ENCODE measurements around the gene TMEM86B.
"Not testable (repeated sequence)": the region's sequence is repeated elsewhere in the genome, so short reads cannot be mapped to it uniquely, and the experiment has no call there.

TMEM86B gene

DNA sequence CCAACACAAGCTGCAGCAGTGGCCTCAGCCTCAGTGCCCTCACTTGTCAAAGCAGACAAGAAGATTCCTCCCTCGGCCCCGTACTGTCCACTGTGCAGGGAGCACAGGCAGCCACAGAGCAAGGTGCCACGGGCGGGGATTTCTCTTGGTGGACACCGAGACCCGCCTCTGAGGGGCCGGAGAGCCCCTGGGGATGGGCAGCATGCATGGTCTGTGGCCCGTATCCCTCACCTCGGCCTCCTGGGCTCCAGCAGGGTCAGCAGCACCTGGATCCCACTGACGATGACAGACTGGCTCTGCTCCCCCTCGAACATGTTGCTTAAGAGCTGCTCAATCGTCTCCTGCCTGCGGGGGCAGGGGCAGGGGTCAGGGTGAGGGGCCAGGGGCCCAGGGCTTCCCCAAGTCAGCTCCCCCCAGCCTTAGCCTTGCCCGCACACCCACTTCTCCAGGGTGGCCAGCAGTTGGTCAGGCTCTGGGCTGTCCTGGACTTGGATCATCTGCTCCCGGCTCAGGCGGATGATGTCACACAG lies 13.4 kb upstream of the TMEM86B start:
- DNase-seq = no peak

DNA sequence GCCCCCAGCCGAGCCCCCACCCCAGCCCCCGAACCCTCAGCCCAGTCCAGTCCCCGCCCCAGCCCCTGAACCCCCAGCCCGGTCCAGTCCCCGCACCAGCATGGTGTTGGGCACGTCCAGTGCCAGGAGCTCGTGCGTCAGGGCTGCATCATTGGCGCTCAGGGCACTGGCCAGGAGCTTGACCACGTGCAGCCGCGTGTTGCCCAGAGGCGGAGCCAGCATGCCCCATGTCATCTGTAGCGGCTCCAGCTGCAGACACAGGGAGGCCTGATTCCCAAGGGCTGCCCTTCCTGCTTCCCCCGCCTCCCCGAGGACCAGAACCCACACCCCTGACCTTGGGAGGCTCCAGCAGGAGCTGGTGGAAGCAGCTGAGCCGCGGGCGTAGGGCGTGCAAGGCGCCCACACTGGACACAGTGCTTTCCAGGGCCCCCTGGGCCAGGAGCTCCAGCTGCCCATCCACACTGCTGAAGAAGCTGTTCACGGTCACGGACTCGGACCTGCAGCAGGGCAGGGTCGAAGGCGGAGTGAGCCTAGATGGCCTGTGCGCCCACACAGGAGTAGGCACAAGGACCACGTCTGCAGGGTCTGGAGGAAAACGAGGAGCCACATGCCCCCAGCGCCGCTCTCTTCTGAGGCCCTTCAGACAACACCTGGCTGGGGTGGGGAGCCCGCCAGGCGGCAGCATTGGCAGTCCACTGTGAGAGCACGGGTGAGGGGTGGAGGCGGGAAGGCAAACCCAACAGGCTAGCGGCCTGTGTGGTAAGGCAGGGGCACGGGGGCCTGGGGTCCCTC lies 12.8 kb upstream of the TMEM86B start:
- no peak for DNase-seq

DNA sequence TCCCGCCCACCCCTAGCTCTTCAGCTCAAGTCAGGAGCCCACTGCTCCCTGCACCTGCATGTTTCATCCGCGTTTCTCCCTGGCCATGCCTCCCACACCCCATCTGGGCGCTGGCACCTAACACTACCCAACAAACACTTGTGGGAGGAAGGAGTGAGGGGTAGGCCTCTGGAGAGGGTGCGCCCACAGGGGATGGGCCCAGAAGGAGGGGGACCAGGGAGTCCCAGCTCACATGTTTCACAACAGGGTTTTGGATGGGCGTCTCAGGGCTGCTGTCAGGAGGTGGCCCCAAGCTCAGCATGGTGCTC lies 12.1 kb upstream of the TMEM86B start:
- no peak for DNase-seq

- no peak for DNase-seq
Measured at GRCh38 chr19:55239004-55239403, 10.4 kb upstream of the TMEM86B start.

GRCh38 chr19:55238030-55238429 lies 9.5 kb upstream of the TMEM86B start:
- DNase-seq = no peak

DNA sequence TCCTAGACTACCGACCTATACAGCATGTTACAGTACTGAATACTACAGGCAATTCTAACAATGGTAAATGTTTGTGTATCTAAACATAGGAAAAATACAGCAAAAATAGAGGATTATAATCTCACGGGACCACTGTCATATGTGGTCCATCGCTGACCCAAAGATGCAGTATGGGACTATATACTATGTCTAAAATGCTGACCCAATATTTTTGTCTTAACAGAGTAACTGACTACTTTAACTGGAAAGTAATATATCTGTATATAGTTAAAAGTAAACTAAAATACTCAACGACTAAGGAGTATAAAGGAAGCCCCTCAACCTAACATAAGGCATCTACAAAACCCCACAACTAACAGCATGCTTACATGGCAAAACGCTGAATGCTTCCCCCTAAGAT lies 4.4 kb upstream of the TMEM86B start:
- DNase-seq = no peak

GRCh38 chr19:55232286-55232602 lies 3.7 kb upstream of the TMEM86B start:
- no peak for DNase-seq

DNA sequence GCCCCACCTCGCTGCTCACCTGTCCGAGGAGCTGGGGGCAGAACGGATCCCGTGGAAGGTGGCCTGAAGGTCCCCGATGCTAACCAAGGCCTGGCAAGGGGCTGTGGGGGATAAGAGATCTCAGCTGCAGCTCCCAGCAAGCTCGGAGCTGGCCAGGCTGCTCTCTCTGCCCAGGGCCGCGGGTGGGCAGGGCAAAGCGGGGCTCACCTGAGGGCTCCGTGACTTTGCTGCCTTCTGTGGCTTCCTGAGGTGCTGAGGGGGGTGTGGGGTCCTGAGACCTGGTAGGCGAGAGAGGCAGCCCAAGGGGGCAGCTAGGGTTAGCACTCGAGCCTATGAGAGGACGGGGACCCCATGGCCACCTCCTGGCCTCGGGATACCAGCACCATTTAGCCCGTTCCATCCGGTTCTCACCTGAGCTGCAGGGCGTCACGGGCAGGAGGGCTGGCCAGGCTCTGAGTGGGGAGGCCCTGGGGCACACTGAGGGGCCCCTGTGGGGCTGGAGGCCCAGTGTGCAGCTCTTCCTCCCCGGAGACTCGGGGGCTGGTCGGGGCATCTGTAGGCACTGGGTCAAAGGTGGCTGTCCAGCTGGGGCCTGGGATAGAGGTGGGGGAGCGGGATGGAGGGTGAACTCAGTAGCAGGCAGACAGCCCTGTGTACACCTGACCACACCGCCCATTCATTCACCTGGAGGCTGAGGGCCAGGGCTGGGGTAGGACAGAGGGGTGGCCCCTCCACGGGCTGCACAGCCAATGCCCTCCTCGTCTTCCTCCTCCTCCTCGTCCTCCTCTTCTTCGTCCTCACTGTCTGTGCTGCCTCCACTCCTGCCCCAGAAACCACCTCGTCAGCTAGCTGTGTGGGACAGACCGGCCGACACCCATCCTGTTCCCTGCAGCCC lies 3.1 kb upstream of the TMEM86B start:
- no peak for DNase-seq

DNA sequence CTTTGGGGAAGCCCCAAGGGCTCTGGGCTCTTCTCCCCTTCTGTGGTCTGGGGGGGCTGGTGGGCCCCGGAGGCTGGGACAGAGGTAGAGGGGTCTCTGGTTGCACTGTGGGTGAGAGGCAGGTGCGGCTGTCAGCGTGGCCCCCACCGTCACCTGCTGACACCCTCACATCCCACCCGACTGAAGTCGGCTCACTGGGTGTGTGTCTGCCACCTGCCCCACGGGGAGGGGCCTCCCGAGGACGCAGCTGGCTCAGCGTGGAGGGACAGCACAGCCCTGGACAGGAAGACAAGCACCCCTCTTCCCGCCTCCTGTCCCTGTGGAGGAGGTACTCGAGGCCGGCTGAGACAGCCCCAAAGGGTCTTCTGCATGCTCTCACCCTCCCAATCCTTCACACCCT lies 2.2 kb upstream of the TMEM86B start:
- DNase-seq = no peak

DNA sequence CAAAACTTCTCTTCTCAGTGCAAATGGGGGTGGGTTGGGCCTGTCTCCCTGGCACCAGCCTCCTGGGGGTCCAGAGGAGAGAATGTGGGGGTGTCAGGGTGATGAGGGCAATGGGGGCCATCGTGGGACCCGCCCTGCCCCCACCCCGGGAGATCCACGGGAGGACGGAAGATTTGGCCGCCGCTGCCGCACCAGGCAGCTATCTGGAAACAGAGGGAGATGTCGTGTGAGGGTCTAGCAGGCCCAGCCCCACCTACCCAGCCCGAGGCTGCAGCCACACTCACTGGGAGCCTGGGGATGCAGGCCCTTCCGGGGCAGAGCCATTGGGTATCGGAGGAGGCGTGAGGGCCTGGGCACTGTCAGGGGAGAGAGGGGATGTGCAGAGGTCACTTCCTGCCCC lies 1.8 kb upstream of the TMEM86B start:
- no peak for DNase-seq

DNA sequence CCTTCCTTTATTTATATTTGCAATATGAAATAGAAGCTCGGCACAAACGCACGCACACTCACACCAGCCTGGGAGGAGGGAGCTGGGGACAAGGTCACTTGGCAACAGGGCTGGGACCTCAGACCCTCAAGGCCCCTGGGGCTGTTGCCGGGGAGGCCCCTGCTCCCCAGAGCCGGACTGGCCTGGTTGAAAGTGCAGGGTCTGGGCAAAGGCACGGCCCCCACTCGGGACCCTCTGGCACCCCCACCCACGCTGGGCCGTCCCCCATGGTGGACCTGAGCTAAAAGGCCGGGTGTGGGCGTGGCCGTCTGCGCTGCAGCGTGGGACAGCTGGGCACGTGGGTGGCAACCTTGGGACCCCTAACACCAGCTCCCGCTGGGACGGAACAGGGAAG lies 1.2 kb upstream of the TMEM86B start:
- DNase-seq = no peak

DNA sequence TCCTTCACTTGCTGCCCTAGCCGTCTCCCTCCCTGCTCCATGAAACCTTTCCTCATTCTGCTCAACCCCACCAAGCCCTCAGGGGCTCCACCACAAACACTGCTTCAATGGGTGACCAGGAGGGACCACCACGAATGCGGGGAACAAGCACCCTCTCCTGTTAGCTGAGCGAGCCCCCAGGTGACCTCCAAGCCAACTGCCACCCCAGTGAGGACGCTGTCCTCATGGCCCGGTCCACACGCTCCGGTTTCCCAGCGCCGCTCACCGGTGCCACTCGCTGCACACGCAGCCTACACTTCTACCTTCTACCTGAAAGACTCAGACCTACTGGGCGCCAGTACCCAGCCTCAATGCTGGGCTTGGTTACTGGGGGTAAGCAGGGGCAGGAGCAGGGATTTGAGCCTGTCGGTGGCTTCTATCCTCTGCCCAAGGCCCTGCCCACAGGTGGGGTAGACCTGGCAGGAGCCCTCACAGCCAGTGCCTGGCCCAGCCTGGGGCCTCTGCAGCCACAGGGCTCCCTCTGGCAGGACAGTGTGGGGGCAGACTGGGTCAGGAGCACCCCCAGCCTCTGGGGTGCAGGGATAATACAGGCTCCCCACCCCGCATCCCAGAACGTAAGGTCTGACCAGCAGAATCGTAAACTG lies 704 bp upstream of the TMEM86B start:
- DNase-seq = no peak

- no peak for DNase-seq
Measured at GRCh38 chr19:55228015-55228391, 560 bp downstream of the TMEM86B start.

DNA sequence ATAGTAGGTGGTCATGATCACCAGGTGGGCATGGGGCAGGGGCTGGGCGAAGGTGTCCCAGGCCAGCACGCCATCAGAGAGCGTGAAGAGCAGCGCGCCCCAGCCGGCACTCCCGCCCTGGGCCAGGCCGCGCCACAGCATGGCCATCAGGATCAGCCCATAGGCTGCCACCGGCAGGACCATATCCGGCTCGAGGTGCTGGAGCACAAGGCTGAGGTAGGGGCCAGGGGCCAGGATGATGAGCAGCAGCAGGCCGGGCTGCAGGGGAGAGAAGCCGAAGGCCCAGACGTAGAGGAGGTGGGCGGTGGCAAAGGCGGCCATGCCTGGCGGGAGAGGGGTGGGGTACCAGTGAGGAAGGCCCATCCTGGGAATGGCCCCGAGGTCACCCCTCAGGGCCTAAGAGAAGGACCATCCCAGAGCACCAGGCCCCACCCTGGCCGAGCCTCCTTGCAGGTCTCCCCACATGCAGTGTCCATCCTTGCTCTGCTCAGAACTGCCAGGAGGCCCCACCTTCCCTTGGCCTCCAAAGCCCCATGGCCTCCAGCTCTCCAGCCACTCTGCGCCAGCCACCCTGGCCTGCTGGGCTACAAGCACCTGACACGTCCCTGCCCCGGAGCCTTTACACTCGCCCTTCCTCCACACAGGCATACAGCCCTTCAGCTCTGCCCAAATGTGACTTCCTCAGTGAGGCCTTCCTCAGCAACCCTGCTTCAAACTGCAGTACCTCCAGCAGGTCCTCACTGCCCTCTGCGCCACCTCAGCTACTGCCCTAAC lies 1.1 kb downstream of the TMEM86B start:
- DNase-seq = no peak

GRCh38 chr19:55226788-55227187 lies 1.8 kb downstream of the TMEM86B start:
- no peak for DNase-seq

GRCh38 chr19:55226273-55226672 lies 2.3 kb downstream of the TMEM86B start:
- no peak for DNase-seq

DNA sequence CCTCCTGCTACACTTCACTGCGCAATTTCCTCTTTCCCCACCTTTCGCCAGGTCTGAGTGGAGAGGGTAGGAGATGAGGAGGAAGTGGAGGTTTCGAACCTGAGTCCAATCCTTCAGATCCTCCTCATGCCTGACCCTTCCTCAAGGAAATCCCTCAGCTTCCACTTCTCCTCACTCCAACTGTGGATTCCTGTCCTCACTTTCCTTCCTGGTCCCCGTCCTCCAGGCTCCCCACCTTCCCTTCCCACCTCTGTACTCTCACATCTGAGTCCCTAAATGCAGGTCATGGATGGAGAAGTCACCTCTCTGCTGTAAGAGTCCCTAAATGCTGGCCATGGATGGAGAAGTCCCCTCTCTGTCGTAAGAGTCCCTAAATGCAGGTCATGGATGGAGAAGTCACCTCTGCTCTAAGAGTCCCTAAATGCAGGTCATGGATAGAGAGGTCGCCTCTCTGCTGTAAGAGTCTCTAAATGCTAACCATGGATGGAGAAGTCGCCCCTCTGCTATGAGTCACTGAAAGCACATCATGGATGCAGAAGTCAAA lies 3.1 kb downstream of the TMEM86B start:
- DNase-seq = no peak

DNA sequence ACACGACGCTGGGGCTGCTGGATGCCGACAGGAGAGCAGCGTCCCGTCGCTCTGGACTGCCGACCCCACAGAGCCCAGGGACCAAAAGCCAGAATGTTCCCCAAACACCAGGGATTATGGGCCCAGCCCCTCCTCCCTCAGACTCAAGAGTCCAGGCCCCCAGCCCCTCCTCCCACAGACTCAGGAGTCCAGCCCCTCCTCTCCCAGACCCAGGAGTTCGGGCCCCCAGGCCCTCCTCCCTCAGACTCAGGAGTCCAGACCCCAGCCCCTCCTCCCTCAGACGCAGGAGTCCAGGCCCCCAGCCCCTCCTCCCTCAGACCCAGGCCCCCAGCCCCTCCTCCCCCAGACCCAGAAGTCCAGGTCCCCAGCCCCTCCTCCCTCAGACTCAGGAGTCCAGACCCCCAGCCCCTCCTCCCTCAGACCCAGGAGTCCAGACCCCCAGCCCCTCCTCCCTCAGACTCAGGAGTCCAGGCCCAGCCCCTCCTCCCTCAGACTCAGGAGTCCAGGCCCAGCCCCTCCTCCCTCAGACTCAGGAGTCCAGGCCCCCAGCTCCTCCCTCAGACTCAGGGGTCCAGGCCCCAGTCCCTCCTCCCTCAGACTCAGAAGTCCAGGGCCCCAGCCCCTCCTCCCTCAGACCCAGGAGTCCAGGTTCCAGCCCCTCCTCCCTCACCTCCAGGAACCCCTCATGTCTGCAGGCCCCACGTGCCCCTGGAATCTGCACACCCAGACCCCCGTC lies 3.7 kb downstream of the TMEM86B start:
- DNase-seq = not testable (repeated sequence)

GRCh38 chr19:55224038-55224665 lies 4.4 kb downstream of the TMEM86B start:
- no peak for DNase-seq

- no peak for DNase-seq
Measured at GRCh38 chr19:55223291-55224037, 5.1 kb downstream of the TMEM86B start.

DNA sequence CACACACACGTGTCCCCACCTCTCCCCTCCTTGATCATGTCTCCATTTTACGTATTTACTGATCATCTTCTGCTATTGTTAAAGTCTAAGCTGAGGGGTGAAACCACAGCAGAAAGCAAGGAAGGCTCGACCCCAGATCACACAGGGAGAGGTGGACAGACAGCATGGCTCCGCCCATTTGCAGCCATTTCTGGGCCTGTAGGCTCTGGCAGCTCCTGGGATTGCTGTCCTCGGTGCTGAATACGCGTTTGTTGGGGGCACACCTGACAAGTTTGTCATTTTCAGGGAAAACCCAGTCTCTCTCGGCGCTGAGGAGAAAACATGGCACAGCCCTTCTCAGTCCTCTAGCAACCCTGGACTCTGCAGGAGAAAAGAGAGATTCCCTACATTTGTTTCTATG lies 8.0 kb downstream of the TMEM86B start:
- DNase-seq = no peak
